Measurements from ENCODE around the gene RGS19. TPM values are rescaled to one million over a fixed set of nuclear protein-coding genes. Genes with fewer than 3 reads are reported as not detected.
"Not testable (repeated sequence)": the region's sequence is repeated elsewhere in the genome, so short reads cannot be mapped to it uniquely, and the experiment has no call there.

Gene RGS19
- 10 to 100 TPM; 14.7 to 22.2 (median 16.4) TPM for total RNA-seq

- Histone ChIP-seq H3K27me3 (peaks cover 0 to under 1% of the 10 kb centered on the region in 2 donors), H3K4me3 (peak within 1 kb of the TSS; percentile 60 to 78 (median 72)), H3K9me3 (no peaks in the 10 kb centered on the region), H3K27ac (peak within 1 kb of the TSS; percentile 74 to 77), H3K4me1 (peaks cover 9 to 13% of the 10 kb centered on the region in 2 donors), H3K36me3 (no peaks in the 10 kb centered on the region)
- no peak for TF ChIP-seq POLR2AphosphoS5 (IDR thresholded peaks at IDR 0.05)
- no peak for TF ChIP-seq CTCF (IDR thresholded peaks at IDR 0.05)
- TF ChIP-seq POLR2A (IDR thresholded peaks at IDR 0.05), result no peak
- peak in 1 of 2 donors; percentile 45 for DNase-seq (ENCODE audit: low spot score in 2 of 2)
- intact Hi-C loops (cut with DNase I; ENCODE audit: low total_unique reads), result no loop called here
Observed at GRCh38 chr20:64079273-64080012, at the start of gene RGS19. Gene RGS19 (minus strand): TSS chr20:64079518. CDS start chr20:64076886, 2,632 bp downstream.

- H3K27me3 ChIP-seq, result peaks cover 0 to 17% of the 10 kb centered on the region in 2 donors
- intact Hi-C loops (cut with DNase I; ENCODE audit: low total_unique reads); H3K9me3 ChIP-seq; H3K36me3 ChIP-seq; DNase-seq (ENCODE audit: low spot score in 2 of 2); H3K27ac ChIP-seq; H3K4me1 ChIP-seq; H3K4me3 ChIP-seq: not testable (repeated sequence)
Observed at GRCh38 chr20:64123517-64123916, 44.2 kb upstream of the RGS19 start.

- H3K27me3 ChIP-seq, result peaks cover 0 to 17% of the 10 kb centered on the region in 2 donors
- H3K4me3 ChIP-seq; DNase-seq (ENCODE audit: low spot score in 2 of 2); intact Hi-C loops (cut with DNase I; ENCODE audit: low total_unique reads); H3K4me1 ChIP-seq; H3K27ac ChIP-seq; H3K9me3 ChIP-seq; H3K36me3 ChIP-seq: not testable (repeated sequence)
Observed at GRCh38 chr20:64122927-64123326, 43.6 kb upstream of the RGS19 start.

GRCh38 chr20:64121586-64121985 lies 42.3 kb upstream of the RGS19 start:
- intact Hi-C loops (cut with DNase I; ENCODE audit: low total_unique reads), result no loop called here
- no peaks in the 10 kb centered on the region for H3K4me1 ChIP-seq
- no peaks in the 10 kb centered on the region for H3K36me3 ChIP-seq
- H3K27ac ChIP-seq, result no peak overlapping the region
- no peak for DNase-seq (ENCODE audit: low spot score in 2 of 2)
- H3K4me3 ChIP-seq, result no peak overlapping the region
- TF ChIP-seq POLR2A (IDR thresholded peaks at IDR 0.05), result no peak
- TF ChIP-seq POLR2AphosphoS5 (IDR thresholded peaks at IDR 0.05), result no peak
- TF ChIP-seq CTCF (IDR thresholded peaks at IDR 0.05), result no peak
- no peaks in the 10 kb centered on the region for H3K9me3 ChIP-seq
- peaks cover 0 to 17% of the 10 kb centered on the region in 2 donors for H3K27me3 ChIP-seq

GRCh38 chr20:64119681-64120341 lies 40.5 kb upstream of the RGS19 start:
- intact Hi-C loops (cut with DNase I; ENCODE audit: low total_unique reads), result no loop called here
- TF ChIP-seq POLR2A (IDR thresholded peaks at IDR 0.05) (no peak), POLR2AphosphoS5 (IDR thresholded peaks at IDR 0.05) (no peak), CTCF (IDR thresholded peaks at IDR 0.05) (no peak)
- Histone ChIP-seq H3K27me3 (peaks cover 0 to 14% of the 10 kb centered on the region in 2 donors), H3K9me3 (no peaks in the 10 kb centered on the region), H3K4me3 (peak overlapping the region in 2 of 3 donors; percentile 13 to 57), H3K27ac (no peak overlapping the region), H3K36me3 (no peaks in the 10 kb centered on the region), H3K4me1 (no peaks in the 10 kb centered on the region)
- DNase-seq (ENCODE audit: low spot score in 2 of 2), result no peak

GRCh38 chr20:64119301-64119680 lies 40.0 kb upstream of the RGS19 start:
- H3K36me3 ChIP-seq, result no peaks in the 10 kb centered on the region
- H3K4me3 ChIP-seq, result no peak overlapping the region
- peaks cover 0 to 14% of the 10 kb centered on the region in 2 donors for H3K27me3 ChIP-seq
- TF ChIP-seq CTCF (IDR thresholded peaks at IDR 0.05) (no peak), POLR2A (IDR thresholded peaks at IDR 0.05) (no peak), POLR2AphosphoS5 (IDR thresholded peaks at IDR 0.05) (no peak)
- H3K27ac ChIP-seq, result no peak overlapping the region
- H3K4me1 ChIP-seq, result no peaks in the 10 kb centered on the region
- no peak for DNase-seq (ENCODE audit: low spot score in 2 of 2)
- intact Hi-C loops (cut with DNase I; ENCODE audit: low total_unique reads), result no loop called here
- H3K9me3 ChIP-seq, result no peaks in the 10 kb centered on the region

- H3K27ac ChIP-seq; H3K4me1 ChIP-seq; H3K4me3 ChIP-seq; H3K9me3 ChIP-seq; intact Hi-C loops (cut with DNase I; ENCODE audit: low total_unique reads); H3K36me3 ChIP-seq; DNase-seq (ENCODE audit: low spot score in 2 of 2): not testable (repeated sequence)
- peaks cover 0 to 14% of the 10 kb centered on the region in 2 donors for H3K27me3 ChIP-seq
Observed at GRCh38 chr20:64117432-64117777, 38.1 kb upstream of the RGS19 start.
